Measurements from ENCODE around the gene AKAP4. TPM values are rescaled to one million over a fixed set of nuclear protein-coding genes. Genes with fewer than 3 reads are reported as not detected.

Gene AKAP4
- total RNA-seq: not detected in 2 replicates

GRCh38 chrX:50200907-50201306, at the start of gene AKAP4:
Gene AKAP4, minus strand, starts transcription at chrX:50201007. Its CDS starts 118 bp downstream, at chrX:50200889.

GRCh38 chrX:50204364-50204899, 3.6 kb upstream of the AKAP4 start, which contains the start of gene CCNB3:
Gene CCNB3, plus strand, starts transcription at chrX:50204765. Its CDS starts 80,399 bp downstream, at chrX:50285164.

Other genes starting within 250 kb of the AKAP4 start
- 0.14 and 0.19 TPM in 2 replicates for gene CCNB3, start 3.8 kb upstream of the AKAP4 start, total RNA-seq